GM10266 (cell line): ENCODE data around the gene ST3GAL3.

Experiments used
- DNase-seq: peaks from one replicate; pipeline ENCODE4 v3.0.0; 2012; ENCODE audit errors: extremely low spot score
- TF ChIP-seq, protein P1 (sequence below): IDR thresholded peaks from 2 replicates; pipeline ENCODE4 v1.5.1; 2012; ENCODE audit warnings: mild to moderate bottlenecking, low read depth; ENCODE audit not compliant: control insufficient read depth, insufficient read depth; ENCODE audit errors: missing control alignments

The ST3GAL3 gene

DNA sequence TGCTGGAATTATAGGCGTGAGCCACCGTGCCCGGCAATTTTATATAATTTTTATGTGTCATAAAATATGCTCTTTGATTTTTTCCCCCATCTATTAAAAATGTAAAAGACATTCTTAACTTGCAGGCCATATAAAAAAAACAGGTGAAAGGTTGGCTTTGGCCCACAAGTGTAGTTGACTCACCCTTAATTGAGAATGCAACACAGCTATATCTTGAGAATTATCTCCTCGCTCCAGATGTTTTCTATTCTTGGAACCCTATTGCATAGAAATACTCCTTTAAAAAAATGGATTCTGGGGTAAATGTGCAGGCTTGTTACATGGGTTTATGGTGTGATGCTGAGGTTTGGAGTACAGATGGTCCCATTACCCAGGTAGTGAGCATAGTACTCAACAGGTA lies 112.0 kb downstream of the ST3GAL3 start:
- TF ChIP-seq, protein P1, sequence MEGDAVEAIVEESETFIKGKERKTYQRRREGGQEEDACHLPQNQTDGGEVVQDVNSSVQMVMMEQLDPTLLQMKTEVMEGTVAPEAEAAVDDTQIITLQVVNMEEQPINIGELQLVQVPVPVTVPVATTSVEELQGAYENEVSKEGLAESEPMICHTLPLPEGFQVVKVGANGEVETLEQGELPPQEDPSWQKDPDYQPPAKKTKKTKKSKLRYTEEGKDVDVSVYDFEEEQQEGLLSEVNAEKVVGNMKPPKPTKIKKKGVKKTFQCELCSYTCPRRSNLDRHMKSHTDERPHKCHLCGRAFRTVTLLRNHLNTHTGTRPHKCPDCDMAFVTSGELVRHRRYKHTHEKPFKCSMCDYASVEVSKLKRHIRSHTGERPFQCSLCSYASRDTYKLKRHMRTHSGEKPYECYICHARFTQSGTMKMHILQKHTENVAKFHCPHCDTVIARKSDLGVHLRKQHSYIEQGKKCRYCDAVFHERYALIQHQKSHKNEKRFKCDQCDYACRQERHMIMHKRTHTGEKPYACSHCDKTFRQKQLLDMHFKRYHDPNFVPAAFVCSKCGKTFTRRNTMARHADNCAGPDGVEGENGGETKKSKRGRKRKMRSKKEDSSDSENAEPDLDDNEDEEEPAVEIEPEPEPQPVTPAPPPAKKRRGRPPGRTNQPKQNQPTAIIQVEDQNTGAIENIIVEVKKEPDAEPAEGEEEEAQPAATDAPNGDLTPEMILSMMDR, result no peak
- DNase-seq, result no peak

DNA sequence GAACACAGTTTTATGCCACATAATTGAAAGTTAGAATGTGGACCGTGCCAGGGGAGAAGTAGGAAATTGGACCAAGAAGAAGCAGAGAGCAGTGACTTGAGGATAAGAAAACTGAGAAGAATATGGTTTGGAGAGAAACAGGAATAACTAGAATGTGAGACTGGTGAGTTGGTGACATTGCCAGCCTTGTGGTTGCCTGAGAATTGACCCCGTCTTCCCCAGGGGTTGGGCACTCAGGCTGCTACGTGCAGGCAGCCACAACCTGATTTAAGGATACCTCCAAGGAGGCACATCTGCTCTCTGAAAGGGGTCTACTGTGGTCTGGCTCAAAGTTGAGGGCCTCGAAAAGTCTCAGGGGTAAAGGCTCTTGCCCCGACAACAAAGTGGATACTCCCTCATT lies 114.1 kb downstream of the ST3GAL3 start:
- TF ChIP-seq, protein P1, result no peak
- no peak for DNase-seq

DNA sequence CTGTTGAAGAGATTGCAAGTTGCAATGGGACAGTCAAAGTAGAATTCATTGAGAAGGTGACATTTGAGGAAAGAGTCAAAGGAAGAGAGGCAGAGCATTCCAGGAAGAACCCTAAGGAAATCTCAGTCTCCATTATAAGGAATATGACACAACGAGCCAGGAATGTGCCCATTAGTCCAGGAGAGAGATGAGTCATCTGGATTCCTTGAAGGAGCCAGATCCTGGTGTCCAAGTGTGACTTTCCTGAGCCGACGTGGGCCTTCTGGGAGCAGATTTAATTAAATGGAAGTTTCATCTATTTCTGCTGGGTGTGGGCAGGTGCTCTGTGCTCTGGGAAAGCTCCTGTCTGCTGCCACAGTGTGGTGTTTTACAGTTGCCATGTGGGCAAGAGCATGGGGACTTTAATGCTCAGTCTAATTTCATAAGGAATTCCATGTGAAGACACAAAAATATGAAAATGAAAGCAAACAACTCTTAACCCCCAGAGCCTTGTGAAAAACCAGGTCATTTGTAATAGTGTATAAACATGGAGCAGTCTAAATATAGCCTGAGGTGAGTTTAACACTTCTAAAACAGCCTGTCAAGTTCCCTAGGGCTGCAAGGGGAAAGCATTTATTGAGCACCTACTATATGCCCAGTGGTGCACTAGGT lies 114.8 kb downstream of the ST3GAL3 start:
- TF ChIP-seq, protein P1, result no peak
- DNase-seq, result no peak

DNA sequence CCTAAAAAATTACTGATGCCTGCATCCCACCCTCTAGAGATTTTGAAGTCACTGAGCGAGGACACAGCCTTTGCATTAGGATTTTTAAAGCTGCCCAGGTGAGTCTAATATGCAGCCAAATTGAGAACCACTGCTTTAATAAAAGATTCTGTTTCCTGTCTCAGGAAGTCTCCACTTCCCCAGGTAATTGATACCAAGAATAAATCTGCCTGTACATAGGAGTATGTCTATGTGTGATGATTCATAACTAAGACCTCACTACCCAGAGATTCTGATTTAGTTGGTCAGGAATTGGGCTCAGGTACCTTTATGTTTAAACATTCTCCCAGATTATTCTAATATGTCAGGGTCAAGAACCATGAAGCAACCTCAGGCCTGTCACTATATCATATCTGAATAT lies 117.5 kb downstream of the ST3GAL3 start:
- DNase-seq, result no peak
- TF ChIP-seq, protein P1, result no peak

DNA sequence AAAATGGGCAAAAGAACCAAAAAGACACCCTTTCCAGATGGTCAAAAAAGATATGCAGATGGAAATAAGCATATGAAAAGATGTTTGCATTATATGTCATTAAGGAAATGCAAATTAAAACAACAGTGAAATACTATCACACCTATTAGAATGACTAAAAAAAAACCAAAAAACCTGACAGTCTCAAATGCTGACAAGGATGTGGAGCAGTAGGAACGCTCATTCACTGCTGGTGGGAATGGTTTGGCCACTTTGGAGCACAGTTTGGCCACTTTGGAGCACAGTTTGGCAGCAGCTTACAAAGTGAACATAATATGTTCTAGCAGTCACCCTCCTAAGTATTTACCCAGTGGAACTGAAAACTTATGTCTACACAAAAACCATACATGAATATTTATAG lies 121.2 kb downstream of the ST3GAL3 start:
- DNase-seq, result no peak
- TF ChIP-seq, protein P1, result no peak

DNA sequence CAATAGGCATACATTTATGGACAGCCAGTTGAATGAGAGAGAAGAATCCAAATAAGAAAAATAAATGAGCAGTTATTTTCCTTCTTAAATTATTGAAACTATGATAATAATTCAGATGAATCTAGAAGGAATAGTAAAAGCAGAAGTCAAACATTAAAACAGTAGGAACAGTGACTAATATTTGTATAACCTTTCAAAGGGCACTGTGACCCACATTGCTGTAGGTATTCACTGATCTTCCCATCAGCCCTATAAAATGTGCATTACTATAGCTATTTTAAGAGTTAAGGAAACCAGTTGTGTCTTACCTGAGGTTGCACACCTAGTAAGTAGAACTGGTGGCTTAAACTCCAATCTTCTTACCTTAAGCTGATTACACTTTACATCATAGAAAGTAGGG lies 123.5 kb downstream of the ST3GAL3 start:
- TF ChIP-seq, protein P1, result no peak
- DNase-seq, result no peak

DNA sequence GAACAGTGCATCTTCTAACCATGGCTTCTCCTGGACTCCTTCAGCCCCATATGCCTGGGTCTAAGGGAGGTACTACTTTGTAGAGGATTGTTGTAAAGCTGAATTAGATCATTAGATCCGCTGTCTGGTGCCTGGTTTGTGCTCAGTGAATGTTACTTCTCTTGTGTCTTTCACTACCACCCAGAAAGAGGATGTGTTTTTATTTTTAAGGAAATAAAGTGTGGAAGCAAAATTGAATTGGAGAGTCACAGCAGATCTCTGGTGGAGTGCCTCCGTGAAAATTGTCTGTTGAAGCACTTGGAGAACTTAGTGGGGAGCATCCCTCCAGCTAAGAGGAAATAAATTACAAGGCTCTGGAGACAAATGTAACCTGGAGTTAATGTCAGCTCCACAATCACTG lies 124.5 kb downstream of the ST3GAL3 start:
- DNase-seq, result no peak
- TF ChIP-seq, protein P1, result no peak
